Muscle layer of colon (tissue), 2 donors: ENCODE measurements around the gene VPS16.

Source experiments
- H3K27ac ChIP-seq: one replicate; pipeline ENCODE4 v1.7.0; 2013; ENCODE audit warnings: low read depth, mild to moderate bottlenecking, low read length, moderate library complexity
- H3K27me3 ChIP-seq, 2 donors: one replicate each; pipeline ENCODE4 v1.7.0; 2013; ENCODE audit warnings: low read length in 2 of 2, mild to moderate bottlenecking in 2 of 2; ENCODE audit not compliant: insufficient read depth in 2 of 2, control insufficient read depth in 1 of 2
- H3K36me3 ChIP-seq: one replicate; pipeline ENCODE4 v1.7.0; 2013; ENCODE audit warnings: mild to moderate bottlenecking, low read length; ENCODE audit not compliant: insufficient read depth
- H3K4me1 ChIP-seq: one replicate; pipeline ENCODE4 v1.7.0; 2013; ENCODE audit warnings: mild to moderate bottlenecking, low read length; ENCODE audit not compliant: insufficient read depth
- H3K4me3 ChIP-seq, 2 donors: one replicate each; pipeline ENCODE4 v1.7.0; 2013; ENCODE audit warnings: low read length in 2 of 2, low read depth in 1 of 2, mild to moderate bottlenecking in 1 of 2, moderate library complexity in 1 of 2
- H3K9ac ChIP-seq: one replicate; pipeline ENCODE4 v1.7.0; 2013; ENCODE audit warnings: low read length
- H3K9me3 ChIP-seq: one replicate; pipeline ENCODE4 v1.7.0; 2013; ENCODE audit warnings: mild to moderate bottlenecking, low read length
- donor health status: abdominal sarcoma.
- donor health status: Adenocarcinoma of cecum.

The VPS16 gene

DNA sequence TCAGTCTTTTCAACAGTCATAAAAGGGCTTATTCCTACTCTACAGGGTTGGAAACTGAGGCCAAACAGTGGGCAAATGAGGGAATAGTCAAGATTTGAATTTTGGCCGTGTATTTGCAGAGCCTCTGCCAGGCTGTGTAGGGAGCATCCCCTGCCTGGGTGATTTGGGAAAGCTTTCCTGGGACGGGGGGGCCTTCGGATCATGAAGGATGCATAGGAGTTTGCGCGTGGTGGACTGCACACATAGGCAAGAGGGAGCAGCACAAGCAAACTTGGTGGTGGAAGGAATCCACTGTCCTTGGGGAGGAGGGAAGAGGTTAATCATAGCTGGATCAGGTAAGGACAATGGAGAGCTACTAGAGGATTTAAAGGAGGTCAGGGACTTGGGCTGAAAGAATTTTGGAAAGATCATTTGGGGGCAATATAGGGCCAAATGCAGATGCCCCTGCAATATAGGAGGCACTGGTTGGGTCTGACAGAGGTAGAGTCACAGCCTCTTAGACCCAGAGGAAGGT, 35.2 kb downstream of the VPS16 start:
- H3K36me3 ChIP-seq = no peaks in the 10 kb centered on the region
- no peaks in the 10 kb centered on the region for H3K9me3 ChIP-seq
- H3K27me3 ChIP-seq = peaks cover 0 to 13% of the 10 kb centered on the region in 2 donors
- H3K4me3 ChIP-seq = no peak overlapping the region
- H3K27ac ChIP-seq = no peak overlapping the region
- H3K4me1 ChIP-seq = peaks cover 26% of the 10 kb centered on the region
- H3K9ac ChIP-seq = no peak overlapping the region

DNA sequence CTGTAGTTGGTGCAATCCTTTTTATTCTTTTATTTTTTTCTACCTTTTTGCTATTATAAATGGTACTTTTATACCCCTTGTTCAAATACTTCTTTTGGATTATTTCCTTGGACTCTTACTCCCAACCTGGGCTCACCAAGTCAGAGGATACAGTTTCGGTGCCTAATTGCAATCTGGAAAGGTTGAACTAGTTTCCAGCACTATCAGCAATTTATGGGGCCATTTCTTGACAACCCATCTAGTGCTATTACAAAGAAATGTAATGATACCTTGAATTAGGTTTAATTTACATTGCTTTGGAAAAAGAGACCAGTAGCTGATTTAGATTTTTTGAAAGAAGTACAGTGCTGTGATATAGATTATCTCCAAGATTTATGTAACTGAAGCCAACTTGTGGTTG, 38.0 kb downstream of the VPS16 start:
- Histone ChIP-seq H3K9me3 (no peaks in the 10 kb centered on the region), H3K36me3 (no peaks in the 10 kb centered on the region), H3K27me3 (no peaks in the 10 kb centered on the region), H3K4me1 (peaks cover 15% of the 10 kb centered on the region), H3K9ac (no peak overlapping the region), H3K4me3 (no peak overlapping the region), H3K27ac (no peak overlapping the region)

DNA sequence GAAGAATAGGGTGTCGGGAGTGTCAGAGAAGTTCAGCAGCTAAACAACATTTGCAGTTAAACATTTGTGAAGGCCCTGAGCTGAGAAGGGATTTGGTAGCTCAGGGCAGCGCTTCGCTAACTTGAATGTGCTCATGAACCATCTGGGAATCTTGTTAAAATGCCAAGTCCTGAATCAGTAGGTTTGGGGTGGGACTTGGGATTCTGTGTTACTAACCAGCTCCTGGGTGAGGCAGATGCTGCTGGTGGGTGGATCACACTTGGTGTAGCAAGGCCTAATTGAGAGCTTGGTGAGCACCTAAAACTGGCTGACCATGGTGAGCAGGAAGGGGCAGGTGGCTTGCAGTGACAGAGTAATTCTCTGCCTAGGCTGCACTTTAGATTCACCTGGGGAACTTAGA, 38.6 kb downstream of the VPS16 start:
- Histone ChIP-seq H3K9me3 (no peaks in the 10 kb centered on the region), H3K27ac (no peak overlapping the region), H3K4me3 (no peak overlapping the region), H3K9ac (no peak overlapping the region), H3K27me3 (no peaks in the 10 kb centered on the region), H3K4me1 (peaks cover 15% of the 10 kb centered on the region), H3K36me3 (no peaks in the 10 kb centered on the region)

DNA sequence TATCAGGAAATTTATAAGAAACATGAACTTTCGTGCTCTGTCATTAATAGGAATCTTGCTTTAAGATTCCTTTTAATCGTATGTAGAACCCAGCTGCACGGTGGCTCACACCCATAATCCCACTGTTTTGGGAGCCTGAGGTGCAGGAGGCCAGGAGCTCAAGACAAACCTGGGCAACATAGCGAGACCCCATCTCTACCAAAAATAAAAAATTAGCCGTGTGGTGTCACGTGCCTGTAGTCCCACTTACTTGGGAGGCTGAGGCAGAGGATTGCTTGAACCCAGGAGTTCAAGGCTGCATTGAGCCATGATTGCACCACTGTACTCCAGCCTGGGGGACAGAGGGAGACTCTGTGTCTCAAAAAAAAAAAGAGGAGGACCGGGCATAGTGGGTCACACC, 40.1 kb downstream of the VPS16 start:
- Histone ChIP-seq H3K4me3 (no peak overlapping the region), H3K4me1 (peaks cover 2% of the 10 kb centered on the region), H3K27ac (no peak overlapping the region), H3K27me3 (no peaks in the 10 kb centered on the region), H3K9me3 (no peaks in the 10 kb centered on the region), H3K36me3 (no peaks in the 10 kb centered on the region), H3K9ac (no peak overlapping the region)

DNA sequence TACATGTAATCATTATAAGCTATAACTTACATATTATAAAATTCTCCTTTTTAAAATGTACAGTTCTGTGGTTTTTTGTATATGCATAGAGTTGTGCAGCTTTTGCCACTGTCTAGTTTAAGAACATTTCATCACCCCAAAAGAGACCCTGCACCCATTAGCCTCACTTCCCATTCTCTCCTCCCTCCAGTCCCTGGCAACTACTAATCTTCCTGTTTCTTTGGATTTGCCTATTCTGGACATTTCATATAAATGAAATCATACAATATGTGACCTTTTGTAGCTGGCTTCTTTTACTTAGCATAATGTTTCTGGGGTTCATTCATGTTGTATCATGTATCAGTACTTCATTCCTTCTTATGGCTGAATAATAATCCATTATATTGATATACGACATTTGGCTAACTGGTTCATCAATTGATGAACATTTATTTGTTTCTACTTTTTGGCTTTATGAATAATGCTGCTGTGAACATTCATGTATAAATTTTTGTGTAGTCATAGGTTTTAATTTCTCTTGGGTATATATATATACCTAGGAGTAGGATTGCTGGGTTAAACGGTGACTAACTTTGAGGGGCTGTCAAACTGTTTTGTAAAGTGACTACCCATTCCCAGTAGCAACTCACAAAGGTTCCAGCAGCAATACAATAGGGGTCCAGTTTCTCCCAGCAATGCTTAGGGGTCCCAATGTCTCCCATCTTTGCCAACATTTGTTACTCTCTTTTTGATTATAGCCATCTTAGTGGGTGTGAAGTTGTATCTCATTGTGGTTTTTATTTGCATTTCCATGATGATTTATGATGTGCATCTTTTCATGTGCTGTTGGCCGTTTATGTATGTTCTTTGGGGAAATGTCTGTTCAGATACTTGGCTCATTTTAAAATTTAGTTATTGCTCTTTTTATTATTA, 43.4 kb downstream of the VPS16 start:
- Histone ChIP-seq H3K36me3 (no peaks in the 10 kb centered on the region), H3K4me3 (no peak overlapping the region), H3K4me1 (peaks cover 4% of the 10 kb centered on the region), H3K9me3 (no peaks in the 10 kb centered on the region), H3K9ac (no peak overlapping the region), H3K27me3 (no peaks in the 10 kb centered on the region), H3K27ac (no peak overlapping the region)

DNA sequence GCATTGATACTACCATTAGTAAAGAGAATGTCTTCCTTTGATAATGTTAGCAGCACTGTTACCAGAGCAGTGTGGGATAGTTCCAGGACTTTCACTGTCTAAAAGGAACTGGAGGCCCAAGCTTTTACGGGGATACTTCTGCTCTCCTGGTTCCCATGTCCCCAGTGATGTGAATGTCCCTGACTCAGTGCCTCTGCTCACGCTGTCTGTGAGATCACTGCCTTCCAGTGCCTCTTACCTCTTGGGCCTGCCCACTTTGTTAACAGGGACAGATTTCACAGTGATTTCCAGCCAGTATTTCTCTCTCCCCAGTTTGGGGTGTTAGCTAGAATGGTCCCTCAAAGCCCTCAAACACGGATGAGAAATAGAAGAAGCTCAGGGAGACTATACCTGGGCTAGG, 47.2 kb downstream of the VPS16 start:
- no peak overlapping the region for H3K27ac ChIP-seq
- peaks cover 16% of the 10 kb centered on the region for H3K4me1 ChIP-seq
- no peaks in the 10 kb centered on the region for H3K9me3 ChIP-seq
- H3K27me3 ChIP-seq = no peaks in the 10 kb centered on the region
- no peak overlapping the region for H3K9ac ChIP-seq
- H3K4me3 ChIP-seq = no peak overlapping the region
- H3K36me3 ChIP-seq = no peaks in the 10 kb centered on the region

DNA sequence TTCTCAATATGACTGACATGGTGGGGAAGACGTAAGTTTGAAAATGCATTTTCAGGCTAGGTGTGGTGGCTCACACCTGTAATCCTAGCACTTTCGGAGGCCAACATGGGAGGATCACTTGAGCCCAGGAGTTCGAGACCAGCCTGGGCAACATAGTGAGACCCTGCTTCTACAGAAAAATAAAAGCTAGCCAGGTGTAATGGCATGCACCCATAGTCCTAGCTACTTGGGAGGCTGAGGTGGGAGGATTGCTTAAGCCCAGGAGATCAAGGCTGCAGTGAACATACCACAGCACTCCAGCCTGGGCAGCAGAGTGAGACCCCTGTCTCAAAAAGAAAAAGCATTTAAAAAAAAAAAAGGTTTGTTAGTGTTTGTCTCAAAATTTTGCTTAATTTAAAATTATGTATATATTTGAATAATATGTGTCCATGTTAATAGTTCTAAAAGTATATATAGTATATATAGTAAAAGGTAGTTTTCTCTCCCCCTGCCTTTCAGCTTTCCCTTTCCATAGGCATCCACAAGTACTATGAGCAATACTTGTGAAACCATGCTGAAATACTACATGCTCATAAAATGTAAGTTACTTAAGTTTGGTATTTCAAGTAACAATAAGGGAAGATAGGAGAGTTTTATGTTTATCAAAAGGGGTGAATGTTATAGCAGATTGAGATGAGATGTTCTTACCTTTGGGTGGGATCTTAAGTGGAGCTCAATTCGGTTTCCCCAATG, 47.8 kb downstream of the VPS16 start:
- Histone ChIP-seq H3K9me3 (no peaks in the 10 kb centered on the region), H3K36me3 (no peaks in the 10 kb centered on the region), H3K27me3 (no peaks in the 10 kb centered on the region), H3K4me3 (no peak overlapping the region), H3K4me1 (peaks cover 16% of the 10 kb centered on the region), H3K27ac (no peak overlapping the region), H3K9ac (no peak overlapping the region)

DNA sequence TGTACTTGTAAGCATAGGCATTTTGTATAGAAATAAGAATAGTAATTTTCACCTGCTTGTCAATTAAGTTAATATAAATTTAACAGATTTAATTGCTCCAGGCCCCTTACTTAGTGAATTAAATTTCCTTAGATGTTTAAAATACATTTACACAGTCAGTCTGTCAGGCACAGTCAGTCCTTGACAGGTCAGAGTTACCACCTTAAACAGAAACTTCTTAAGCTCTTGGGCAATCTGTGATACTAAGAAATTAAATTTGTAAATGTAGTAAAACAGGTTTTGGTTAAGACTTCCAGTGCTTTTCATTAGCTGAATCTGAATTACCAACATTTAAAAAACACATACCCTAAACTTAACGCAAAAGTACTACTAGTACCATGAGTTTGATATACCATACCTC, 48.7 kb downstream of the VPS16 start:
- Histone ChIP-seq H3K4me3 (no peak overlapping the region), H3K9ac (no peak overlapping the region), H3K36me3 (no peaks in the 10 kb centered on the region), H3K9me3 (no peaks in the 10 kb centered on the region), H3K4me1 (peaks cover 16% of the 10 kb centered on the region), H3K27me3 (no peaks in the 10 kb centered on the region), H3K27ac (no peak overlapping the region)

DNA sequence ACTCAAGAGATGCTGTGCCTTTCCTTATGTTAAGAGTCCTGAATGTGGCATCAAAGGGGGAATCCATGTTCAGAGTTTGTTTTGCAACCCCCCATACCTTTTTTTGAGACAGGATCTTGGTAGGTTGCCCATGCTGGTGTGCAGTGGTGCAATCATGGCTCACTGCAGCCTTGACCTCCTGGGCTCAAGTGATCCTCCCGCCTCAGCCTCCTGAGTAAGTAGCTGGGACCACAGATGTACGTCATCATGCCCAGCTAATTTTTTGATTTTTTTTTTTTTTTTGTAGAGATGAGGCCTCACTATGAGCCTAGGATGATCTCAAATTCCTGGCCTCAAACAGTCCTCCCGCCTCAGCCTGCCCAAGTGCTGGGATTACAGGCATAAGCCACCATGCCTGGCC, 49.3 kb downstream of the VPS16 start:
- no peaks in the 10 kb centered on the region for H3K9me3 ChIP-seq
- no peak overlapping the region for H3K4me3 ChIP-seq
- no peak overlapping the region for H3K27ac ChIP-seq
- no peak overlapping the region for H3K9ac ChIP-seq
- H3K4me1 ChIP-seq = peaks cover 16% of the 10 kb centered on the region
- no peaks in the 10 kb centered on the region for H3K27me3 ChIP-seq
- H3K36me3 ChIP-seq = no peaks in the 10 kb centered on the region

DNA sequence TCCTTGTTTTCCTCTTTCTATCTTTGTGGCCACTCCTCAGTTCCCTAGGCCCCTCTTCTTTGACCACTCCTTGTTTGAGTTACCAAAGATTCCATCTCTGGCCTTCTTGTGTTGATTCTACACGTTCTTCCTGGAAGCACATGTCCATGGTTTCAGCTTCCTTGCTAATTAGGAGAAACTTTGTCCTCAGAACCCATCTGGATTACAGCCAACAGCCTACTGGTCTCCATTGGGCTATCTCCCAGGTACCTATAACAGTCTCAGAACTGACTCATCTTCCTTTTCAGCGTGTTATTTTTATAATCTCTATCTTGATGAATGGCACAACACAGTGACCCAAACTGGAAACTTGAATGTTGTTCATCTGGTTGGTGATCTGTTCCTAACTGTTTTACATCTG, 50.2 kb downstream of the VPS16 start:
- Histone ChIP-seq H3K27ac (no peak overlapping the region), H3K9me3 (no peaks in the 10 kb centered on the region), H3K27me3 (no peaks in the 10 kb centered on the region), H3K9ac (no peak overlapping the region), H3K36me3 (no peaks in the 10 kb centered on the region), H3K4me1 (peaks cover 16% of the 10 kb centered on the region), H3K4me3 (no peak overlapping the region)

DNA sequence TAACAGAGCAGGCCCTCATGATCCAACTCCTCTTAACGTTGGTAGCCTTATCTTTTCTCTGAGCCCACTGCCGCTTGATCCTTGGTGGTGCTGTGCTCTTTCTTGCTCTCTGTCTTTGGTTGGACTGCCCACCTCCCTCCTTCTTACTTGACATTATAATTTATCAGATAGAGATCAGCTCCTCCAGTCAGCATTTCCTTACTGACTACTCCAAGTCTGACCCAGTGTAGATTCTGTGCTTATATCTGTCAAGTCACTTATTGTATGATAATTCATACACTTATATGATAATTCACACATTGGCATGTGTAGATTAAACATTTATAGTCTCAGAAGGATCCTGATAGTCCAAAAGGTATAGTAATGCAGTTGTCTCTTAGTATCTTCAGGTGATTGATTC, 50.8 kb downstream of the VPS16 start:
- Histone ChIP-seq H3K4me1 (peaks cover 16% of the 10 kb centered on the region), H3K36me3 (no peaks in the 10 kb centered on the region), H3K9ac (no peak overlapping the region), H3K9me3 (no peaks in the 10 kb centered on the region), H3K27me3 (no peaks in the 10 kb centered on the region), H3K27ac (no peak overlapping the region), H3K4me3 (no peak overlapping the region)
